Medulla oblongata (tissue), 1 donor: Measurements from ENCODE around the gene RALGDS.

ENCODE experiments used
- DNase-seq: peaks from one replicate; pipeline ENCODE4 v3.0.0-alpha.2; 2015; ENCODE audit errors: extremely low spot score

Gene RALGDS

GRCh38 chr9:133054194-133054890 lies 66.7 kb downstream of the RALGDS start:
- DNase-seq = no peak

GRCh38 chr9:133051966-133052539 lies 69.0 kb downstream of the RALGDS start:
- no peak for DNase-seq

GRCh38 chr9:133051281-133051900 lies 69.6 kb downstream of the RALGDS start:
- DNase-seq = no peak

- no peak for DNase-seq
Measured at GRCh38 chr9:133050781-133051180, 70.3 kb downstream of the RALGDS start.

- peak; percentile 54 for DNase-seq
Measured at GRCh38 chr9:133050142-133050541, 70.9 kb downstream of the RALGDS start.

GRCh38 chr9:133049043-133049442 lies 72.0 kb downstream of the RALGDS start:
- no peak for DNase-seq

- peak; percentile 26 for DNase-seq
Measured at GRCh38 chr9:133048595-133048994, 72.4 kb downstream of the RALGDS start.
